ENCODE measurements around the gene COPB1.

COPB1 gene

DNA sequence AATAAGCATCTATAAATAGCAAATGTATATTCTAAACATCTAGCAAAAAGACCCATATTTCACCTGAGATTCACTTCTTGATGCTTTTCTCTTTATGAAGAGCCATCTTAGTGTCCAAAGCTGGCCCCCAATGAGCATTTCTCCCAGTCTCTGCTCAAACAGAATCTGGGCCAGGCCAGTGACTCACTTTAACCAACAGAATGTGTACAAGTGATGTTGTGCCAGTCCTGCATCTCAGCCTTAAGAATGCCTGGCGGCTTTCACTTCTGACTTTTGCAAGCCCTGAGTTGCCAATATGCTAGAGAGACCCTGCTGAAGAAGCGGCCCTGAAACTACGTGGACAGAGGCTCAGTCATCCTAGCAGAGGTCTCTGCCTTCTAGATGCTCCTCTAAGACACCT, 6.9 kb upstream of the COPB1 start:
- no peak for DNase-seq

DNA sequence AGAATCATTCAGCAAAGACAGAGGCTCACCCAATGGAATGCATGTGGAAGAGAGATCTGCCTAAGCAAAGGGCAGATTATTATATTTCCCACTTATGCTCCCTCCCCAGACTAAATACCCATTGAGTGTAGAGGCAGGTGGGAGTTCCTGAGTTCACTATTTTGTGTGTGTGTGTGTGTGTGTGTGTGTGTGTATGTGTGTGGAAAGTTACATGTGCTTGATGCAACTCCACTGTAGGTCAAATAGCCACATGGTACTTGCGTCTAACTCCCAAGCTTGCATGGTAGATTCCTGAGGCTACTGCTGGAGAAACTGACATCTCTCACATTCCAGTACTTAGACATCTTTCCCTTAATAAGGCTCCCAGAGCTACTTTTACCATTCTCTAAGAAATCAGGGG, 3.4 kb upstream of the COPB1 start:
- DNase-seq: no peak

DNA sequence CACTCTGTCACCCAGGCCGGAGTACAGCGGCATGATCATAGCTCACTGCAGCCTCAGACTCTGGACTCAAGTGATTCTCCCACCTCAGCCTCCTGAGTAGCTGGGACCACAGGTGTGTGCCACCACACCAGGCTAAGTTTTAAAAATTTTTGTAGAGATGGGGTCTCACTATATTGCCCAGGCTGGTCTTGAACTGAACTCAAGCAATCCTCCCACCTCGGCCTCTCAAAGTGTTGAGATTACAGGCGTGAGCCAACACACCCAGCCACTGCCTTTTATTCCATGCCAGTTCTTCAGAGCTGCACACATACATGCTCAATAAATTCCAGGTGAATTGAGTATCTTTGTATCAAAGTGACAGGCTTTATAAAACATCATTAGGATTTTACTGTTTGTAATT, 2.4 kb upstream of the COPB1 start:
- DNase-seq: no peak

DNA sequence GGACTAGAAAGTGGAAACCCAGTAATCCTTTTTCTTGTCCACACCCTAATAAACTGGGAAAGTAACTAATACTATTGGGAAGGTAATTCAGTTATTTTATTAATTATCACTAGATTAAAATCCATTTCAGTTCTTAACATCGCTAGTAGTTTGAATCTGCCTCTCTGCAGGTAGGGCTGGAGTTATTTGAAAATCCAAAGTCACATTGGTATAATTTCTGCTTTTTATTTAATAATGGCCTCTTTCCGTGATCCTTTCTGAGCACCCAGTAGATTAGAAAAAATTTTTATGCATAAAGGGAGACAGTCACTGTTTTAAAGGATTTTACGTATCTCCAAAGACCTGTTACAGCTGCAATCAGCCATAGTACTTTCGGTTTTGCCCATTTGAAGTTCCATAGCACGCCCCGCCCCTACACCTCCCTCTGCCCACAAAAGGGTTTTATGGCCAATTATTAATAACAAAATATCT, 605 bp upstream of the COPB1 start:
- DNase-seq: peak; percentile 8

DNA sequence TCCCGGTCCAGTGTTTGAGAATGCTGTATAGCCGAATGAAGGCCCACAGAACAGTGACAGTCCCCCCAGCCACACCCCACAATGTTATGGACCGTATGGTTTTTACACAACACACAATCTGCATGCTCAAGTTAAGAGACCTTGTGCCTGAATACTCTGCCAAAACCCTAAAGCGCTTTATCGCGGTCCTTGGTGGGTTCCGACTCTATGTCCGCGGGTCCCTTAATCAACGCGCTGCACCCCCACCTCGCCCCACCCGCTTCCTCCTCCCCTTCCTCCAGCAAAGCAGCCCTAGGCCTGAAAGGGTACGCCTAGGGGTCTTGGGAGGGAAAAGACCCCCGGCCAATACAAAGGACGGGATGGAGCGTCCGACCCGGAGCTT, 442 bp downstream of the COPB1 start:
- no peak for DNase-seq

DNA sequence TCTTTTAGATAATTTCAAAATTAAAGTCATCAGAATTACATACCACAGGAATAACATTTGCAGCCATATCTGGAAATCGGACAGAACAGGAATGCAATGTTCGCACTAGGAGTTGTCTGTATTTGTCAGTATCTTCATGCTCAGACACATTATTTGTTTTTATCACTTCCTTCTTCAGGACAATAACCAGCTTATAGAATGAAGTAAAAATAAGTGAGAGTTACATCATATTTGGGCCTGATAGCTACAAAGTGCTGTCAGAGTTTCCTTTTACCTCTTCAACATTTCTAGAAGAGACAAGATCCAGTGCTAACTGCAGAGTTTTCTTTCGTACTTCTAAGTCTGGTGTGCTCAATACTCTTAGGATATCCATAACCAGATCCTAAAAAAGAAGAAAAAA, 18.9 kb downstream of the COPB1 start:
- DNase-seq: no peak

DNA sequence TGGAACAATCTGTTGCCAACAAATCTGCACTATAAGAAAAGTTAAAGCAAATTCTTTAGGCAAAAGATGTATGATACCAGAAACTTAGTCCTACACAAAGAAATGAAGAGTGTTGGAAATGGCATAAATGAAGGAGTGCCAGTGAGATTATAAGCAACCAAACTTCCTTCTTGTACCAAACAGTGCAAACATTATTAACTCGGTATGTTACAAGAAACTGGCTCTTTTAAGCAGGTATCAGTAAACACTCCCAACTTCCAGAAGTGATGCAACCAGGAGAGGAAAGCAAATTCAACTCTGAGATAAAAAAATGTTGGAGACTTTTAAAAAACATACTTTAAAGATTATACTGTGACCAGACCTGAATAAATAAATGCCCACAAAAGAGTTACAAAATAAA, 28.5 kb downstream of the COPB1 start:
- no peak for DNase-seq

DNA sequence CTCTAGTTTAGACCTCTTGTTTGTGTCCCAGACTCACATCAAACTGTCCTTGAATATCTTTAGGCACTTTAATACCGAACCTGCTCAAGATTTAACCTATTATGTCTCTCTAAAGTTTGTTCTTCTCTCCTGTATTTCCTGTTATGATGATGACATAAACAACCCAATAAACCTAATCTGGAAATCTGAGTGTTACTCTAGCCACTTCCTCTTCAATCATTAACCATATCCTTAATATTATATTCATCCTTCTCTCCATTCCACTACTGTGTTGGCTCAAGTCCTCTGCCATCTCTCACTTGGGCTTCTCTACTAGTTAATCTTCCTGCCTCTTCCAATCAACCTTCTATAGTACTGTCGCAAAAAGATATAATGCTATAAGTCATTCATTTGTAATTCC, 36.0 kb downstream of the COPB1 start:
- DNase-seq: no peak

DNA sequence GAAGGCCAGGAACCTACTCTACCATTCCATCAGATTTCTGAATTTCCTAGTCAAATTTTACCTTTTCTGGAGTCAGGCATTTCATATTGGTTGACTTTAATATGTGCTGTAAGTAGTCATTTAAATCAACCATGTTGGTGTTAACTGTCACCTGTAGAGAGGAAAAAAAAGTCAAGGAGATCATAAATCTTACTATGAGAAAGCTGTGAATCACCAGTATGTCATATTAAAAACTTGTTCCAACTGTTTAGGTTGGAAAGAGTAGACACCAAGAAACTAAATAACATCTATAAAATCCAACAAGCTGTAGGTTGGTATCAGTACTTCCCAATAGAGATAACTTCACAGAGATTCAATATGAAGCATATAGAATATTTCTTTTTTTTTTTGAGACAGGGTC, 39.5 kb downstream of the COPB1 start:
- DNase-seq: no peak

DNA sequence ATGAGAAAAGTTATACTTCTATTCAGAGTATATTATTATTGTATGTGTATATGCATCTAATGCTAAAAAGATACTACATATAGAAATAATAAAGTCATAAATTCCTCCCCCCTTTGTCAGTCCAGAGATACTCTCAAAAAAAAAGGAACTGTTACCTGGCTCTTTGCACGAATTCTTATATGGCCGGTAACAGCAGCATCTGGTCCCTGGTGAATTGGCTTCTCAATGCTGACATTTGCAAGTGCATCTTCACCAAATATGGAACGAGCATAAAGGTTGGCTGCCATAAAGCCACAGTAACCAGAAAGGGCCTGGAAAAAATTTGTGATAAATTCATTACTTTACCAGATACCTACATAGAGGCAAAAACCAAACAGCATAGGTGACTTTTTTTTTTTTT, 41.2 kb downstream of the COPB1 start:
- no peak for DNase-seq

DNA sequence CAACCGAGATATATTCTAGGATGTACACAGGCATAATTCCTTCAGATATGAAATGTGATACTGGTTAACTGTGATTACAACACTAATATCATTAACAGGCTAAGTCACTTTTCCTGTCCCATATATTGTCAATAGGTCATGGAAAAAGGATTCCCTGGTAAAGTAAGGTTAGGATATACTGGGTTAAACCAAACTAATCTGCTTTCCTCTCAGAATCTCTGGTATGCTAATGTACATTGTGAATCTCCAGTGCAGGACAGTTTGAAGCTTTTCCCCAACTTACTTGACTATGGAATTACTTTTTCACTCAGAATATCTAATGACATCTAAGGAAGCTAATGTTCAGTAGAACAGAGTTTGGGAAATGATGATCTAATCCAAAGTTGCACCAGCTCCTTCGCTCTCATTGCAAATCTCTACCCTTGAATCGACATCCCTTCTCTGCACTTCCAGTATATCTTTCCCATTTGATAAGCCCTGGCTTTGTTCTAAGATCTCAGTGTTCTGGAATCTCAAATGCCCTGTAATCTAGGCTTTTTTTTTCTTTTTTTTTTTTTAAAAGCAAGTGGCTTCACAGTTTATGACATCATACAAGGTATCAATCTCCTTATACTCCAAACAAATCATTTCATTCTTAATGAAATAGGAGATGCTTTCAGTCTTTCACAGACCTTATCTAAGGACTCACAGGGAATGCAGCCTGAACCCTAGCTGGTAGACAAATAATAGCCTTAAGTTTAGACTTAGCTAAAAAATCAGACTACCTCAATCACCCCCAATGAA, 43.8 kb downstream of the COPB1 start:
- DNase-seq: no peak

DNA sequence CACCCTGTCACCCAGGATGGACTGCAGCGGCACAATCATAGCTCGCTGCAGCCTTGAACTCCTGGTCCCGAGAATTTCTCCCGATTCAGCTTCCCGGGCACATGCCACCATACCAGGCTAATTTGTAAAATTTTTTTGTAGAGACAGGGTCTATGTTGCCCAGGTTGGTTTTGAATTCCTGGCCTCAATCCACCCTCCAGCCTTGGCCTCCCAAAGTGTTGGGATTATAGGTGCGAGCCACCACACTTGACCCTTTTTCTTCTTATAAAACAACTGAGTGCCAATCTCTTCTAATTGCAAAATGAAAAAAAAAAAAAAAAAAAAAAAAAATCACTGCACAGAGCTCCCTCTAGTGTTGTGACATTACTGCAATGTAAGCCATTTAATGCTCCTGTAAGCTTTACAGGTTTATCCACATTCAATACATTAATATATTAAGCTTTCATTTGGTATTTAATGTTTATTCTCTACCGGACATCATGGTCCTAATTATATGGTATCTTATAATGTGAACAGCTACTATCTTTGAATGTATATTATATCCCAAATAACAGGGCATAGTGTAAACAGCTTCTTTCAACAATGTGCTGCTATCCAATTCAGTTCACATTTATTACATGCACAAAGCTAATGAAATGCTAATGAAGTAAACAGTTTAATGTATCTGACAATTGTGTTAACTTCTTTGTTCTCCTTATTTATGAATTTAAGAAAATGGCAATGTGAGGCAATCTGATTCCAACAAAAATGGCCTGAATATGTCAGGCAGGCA, 44.6 kb downstream of the COPB1 start:
- DNase-seq: no peak

DNA sequence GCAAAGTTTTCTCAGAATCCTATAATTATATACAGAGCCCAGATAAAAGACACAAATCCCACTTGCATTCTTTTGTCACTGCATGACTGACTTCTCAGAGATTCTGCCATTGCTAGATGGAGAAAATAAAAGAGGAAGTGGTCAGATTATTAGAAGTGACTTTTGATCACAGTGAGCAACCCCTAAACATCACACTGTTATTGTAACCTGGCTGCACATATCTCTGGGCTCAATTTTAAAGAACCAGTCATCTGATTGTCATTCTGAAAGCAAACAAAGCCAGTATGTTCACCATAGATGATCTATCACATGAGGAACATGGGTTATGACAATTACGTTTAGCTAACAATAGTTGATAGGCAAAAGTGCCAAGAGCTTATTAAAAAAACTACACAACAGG, 47.8 kb downstream of the COPB1 start:
- no peak for DNase-seq

DNA sequence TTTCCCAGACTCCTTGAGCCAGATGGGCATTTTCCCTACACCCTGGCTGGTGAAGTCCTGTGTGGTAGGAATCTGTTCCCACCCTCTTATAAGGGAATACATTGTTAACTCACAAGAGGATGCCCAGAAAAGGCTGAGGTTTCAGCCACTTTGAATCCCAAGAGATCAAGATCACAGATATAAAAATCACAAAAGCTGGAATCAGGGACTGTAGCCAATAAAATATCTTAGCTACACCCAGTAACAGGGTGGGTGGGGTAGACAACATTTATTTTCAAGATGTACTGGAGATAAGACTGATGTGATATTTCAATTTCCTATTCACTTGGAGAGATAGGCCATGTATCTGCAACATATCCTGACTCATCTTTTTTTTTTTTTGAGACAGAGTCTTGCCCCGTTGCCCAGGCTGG, 50.3 kb downstream of the COPB1 start:
- DNase-seq: no peak

DNA sequence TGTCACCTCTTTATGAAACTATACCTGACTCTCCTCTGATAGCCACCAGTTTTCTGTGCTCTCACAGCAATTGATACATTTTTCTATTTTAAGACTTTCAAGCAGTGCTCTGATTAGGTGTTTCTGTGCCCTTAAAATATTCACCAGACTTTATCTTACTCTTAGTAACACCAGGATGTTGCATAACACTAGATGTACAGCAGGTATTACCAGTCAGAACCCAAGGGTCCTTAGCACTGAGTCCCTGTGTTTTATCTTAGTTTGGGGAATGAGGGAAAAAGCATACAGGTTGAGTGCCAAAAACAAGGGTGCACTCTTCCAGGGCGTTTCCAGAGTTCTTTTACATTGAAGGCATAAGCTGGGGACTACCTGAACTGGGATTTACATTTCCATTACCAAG, 51.4 kb downstream of the COPB1 start:
- DNase-seq: no peak

DNA sequence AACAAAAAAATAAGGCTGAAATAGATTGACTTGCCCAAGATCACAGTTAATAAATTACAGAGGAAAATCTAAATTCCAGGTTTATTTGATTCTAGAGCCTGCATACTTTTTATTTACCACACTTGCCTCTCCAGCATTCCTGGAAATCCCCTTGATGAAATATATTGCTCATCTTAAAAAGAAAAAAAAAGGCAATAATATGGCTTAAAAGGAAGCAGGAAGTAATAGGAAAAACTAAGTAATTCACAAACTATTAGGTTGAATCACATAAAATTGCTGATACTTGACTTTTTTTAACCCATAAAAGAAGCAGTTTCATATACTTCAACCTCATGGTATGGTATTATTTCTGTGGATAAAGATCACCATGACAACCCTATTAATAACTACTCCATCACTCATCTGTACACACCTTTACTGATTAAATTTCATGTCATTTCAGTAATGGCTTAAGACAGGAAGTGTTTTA, 52.9 kb downstream of the COPB1 start:
- no peak for DNase-seq

DNA sequence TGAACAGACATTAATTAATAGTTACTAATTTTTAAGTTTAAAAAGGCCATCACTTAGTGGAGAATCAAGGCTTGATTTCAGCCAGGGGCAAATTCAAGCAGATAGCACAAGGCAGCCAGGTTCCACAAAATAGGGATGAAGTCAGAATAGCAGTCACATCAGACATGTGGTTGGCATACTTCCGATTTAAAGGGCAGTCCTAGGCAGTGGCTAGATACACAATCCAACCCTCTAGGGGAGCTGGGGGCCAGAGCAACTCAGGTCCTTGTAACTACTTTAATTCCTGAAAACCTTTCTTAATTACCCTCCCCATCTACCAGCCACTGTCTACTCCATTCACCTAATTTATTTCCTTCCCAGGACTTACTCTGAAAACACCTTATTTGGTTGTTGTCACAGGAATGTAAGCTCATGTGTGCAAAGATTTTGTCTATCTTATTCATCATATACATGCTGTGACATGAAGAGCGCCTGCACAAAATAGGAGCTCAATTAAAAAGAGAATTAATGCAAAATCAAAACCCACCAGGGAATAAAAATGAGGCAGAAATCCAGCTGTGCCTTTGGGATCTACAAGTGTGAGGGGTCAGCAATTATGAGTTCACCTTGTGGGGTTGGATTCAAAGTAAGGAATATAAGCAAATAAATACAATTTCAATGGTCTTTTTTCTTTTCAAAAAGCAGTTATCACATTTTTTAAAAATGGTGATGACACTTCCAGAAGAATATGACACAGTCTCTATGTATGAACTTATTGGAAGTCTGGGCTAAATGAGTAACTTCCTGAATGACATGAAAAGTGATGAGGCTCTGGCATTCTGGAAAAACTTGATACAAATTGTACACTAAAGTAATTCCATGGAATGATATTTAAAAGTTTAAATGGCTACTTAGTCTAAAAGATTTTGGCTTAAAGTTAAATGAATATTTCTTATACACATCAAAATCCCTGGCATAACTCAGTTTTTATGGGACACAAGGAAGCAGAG, 53.8 kb downstream of the COPB1 start:
- DNase-seq: no peak

DNA sequence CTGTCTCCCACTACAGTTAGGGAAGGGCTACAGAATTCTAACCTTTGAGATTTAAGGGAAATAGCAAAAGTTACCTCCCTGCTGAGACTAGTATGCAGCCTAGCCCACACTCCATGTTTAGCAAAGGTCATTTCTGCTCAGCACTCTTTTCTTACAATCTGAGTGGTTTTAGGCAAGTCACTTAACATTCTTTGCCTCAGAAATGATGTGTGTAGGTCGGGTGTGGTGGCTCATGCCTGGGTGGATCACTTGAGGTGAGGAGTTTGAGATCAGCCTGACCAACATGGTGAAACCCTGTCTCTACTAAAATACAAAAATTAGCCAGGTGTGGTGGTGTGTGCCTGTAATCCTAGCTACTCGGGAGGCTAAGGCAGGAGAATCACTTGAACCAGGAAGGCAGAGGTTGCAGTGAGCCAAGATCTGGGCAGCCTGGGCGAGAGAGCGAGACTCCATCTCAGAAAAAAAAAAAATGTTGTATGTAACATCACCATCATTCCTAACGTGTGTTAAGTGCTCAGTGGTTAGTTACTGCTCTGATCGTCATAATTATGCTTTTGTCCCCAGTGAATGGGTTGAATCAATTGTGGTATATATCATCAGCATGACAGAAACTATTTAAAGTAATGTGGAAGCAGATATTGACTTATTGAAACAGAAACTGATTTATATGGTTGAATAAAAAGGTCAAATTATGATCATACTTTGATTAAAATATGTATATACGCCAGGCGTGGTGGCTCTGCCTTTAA, 55.0 kb downstream of the COPB1 start:
- DNase-seq: no peak

DNA sequence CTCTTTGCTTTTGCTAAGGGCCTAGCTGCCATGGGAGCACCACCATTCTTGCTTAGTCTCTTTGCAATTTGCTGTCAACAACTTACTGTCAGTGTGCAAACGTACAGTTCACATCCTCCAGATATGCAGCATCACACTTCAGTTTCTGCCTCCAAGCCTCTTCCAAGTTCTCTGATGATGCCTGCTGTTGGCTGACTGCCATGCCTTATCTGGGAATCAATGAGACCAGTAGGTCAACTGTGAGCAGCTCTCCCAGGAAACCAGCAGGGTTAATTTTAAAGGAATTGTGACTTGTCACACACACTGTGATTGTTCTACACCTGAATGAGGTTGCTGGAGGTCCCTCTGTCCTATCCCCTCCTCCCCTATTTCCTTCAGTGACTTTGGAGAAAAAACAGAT, 56.0 kb downstream of the COPB1 start:
- no peak for DNase-seq

DNA sequence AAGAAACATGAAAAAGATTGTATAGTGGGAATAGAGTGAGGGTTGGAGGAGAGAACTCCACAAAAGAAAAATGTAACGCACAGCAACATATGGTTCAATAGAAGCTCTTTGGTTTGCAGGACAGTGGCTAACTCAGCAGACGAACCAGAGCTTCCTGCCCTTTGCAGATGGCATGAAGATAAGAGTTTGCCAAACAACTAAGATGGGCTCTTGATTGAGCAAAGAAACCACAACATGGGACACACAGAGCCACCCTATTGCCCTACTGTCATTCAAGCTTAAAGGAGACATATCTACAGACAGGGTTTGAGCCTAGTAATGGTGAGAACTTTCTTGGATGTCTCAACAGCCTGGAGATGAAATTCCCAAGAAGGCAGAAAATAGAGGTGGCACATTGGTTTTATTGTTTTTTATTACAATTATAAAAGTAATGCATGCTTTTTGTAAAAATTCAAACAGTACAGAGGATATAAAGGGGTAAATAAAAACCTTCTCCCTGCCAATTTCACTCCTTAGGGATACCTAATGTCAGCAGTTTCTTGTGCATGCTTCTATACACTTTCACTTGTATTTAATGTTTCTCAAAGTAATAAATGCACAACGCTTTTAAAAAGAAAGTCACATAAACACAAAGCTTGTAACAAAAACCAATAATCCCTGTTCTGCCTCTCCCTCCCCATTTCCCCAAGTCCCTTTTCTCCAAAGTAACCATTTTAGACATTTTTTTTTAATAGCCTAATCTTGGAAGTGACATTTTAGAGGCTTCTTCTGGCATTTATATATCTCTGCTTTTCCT, 63.7 kb downstream of the COPB1 start:
- DNase-seq: no peak

DNA sequence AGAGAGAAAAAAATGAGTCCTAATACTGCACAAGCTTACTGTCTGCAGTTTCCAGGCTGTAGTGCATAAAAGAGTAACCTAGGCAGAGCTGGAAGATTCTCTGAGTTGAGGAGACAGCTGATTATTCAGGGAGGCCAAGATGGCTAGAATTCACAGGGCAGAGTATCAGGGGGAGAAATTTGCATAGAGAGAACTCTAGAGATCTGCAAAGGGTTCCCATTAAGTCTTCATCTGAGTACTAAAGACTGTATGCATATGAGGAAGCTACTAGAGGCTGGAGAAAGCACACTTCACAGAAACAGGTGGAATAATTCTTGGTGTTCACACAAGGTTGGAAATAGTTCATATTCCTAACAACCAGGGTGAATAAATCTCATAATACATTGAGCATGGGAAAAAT, 74.0 kb downstream of the COPB1 start:
- no peak for DNase-seq

DNA sequence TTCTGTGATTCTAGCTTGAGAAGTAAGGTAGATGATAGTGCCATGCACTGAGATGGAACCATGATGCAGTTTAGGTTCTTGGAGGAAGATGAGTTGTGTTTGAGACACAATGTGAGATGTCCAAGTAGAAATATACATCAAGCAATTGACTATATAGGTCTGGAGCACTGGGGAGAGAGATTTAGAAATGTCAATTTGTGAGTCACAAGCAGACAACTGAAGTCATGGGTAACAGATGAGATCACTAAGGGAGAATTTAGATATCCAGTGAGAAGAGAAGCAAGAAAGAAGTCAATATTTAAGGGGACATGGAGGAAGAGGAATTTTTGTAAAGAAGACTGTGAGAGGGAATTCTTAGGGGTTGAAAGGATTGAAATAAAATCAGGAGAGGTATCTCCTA, 75.5 kb downstream of the COPB1 start:
- DNase-seq: no peak
